ENCODE measurements around the gene B3GLCT.

- TF ChIP-seq EP300 (IDR thresholded peaks at IDR 0.05) (no peak), CTCF (IDR thresholded peaks at IDR 0.05) (no peak)
Observed at GRCh38 chr13:31245598-31246373, 46.0 kb downstream of the B3GLCT start.

Measured in ovary (tissue), 3 donors.